ENCODE measurements around the gene TOMM34.
A peak's percentile ranks its signal among the peaks of the same experiment; 100 is the strongest.

TOMM34 gene

DNA sequence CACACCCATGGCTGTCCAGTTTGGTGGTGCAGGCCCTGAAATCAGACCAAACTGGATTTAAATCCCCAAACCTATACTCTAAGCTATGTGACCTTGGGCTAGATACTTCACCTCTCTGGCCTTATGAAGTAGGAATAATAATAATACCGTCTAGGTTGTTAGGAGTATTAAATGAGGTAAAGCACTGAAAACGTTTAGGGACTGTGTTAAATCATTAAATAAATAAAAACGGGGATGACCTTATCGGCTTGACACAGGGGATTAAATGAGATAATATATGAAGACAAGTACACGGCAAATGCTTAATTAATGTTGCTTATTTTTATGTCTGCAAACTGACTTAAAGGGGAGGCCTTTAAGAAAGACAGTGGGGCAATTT is 5.4 kb upstream of the TOMM34 start:
- no peak for DNase-seq
- intact Hi-C loops (cut with DNase I) = no loop called here

DNA sequence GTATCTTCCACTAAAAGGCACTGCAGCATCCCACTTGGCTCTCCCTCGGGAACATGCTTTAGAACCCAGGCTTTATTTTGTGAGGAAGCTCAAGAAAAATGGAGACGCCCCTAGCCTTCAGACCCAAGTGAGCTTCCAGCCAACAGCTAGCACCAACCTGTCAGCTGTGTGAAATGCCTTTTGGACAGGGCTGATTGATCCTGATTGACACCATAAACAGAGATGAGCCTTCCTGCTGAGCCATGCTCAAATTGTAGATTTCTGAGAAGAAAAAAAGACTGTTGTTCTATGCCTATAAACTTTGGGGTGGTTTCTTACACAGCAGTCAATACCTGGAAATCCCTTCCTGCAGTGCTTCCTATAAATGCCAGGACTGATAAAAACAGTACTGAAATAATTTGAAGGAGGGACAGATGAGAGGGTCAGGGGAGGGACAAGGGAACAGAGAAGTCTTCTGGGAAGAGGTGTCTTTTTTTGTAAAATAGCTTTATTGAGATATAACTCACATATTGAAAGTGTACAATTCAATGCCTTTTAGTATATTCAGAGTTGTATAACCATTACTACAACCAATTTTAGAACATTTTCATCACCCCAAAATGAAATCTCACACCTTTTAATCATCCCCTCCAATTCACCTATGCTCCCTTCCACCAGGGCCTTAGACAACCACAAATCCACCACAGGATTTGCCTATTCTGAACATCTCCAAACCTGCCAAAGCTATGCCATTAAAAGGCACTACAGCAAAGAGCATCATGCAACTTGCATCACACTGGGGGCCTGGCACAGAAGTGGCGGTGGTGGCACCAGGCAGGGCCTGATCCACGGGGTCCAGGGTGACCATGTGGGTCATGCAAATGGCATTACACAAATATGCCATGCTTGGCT is 3.4 kb upstream of the TOMM34 start:
- no peak for DNase-seq
- intact Hi-C loops (cut with DNase I) = loop anchor here (5.0 kb wide), 1 partner anchor 76 kb away; the partner anchor contains the start of gene YWHAB

DNA sequence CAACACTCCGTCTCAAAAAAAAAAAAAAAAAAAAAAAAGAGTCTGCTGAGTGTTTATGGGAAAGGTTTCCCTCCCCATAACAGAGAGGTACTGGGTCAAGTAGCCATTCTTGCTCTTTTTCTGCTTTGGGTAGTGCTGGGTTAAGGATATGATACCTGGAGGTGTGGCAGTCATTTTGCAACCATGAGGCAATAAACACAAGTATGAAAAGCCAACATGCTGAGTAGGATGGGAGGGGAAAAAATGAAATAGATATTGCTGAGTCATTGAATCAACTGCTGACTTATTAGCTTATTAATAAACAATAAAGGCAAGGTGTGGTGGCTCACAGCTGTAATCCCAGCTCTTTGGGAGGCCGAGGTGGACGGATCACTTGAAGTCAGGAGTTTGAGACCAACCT is 2.3 kb upstream of the TOMM34 start:
- intact Hi-C loops (cut with DNase I) = loop anchor here (5.0 kb wide), 1 partner anchor 75 kb away; the partner anchor contains the start of gene YWHAB
- DNase-seq = no peak

DNA sequence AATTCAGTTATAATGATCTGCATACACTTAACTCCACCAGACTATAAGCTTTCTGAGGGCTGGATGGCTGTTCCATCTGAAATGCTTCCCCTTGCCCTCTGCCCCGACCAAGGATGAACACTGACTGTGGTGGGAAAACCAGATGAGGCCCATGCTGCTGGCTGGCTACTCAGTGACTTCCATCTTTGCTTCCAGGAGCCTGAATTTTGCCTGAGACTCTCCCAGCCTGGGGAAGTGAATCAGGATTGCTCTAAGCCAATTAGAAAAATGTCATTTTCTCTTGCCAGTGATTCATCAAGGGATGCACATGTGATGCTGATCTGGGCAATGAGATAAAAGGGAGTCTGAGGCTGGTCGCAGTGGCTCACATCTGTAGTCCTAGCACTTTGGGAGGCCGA is 1.7 kb upstream of the TOMM34 start:
- intact Hi-C loops (cut with DNase I) = loop anchor here (5.0 kb wide), 1 partner anchor 75 kb away; the partner anchor contains the start of gene YWHAB
- no peak for DNase-seq

DNA sequence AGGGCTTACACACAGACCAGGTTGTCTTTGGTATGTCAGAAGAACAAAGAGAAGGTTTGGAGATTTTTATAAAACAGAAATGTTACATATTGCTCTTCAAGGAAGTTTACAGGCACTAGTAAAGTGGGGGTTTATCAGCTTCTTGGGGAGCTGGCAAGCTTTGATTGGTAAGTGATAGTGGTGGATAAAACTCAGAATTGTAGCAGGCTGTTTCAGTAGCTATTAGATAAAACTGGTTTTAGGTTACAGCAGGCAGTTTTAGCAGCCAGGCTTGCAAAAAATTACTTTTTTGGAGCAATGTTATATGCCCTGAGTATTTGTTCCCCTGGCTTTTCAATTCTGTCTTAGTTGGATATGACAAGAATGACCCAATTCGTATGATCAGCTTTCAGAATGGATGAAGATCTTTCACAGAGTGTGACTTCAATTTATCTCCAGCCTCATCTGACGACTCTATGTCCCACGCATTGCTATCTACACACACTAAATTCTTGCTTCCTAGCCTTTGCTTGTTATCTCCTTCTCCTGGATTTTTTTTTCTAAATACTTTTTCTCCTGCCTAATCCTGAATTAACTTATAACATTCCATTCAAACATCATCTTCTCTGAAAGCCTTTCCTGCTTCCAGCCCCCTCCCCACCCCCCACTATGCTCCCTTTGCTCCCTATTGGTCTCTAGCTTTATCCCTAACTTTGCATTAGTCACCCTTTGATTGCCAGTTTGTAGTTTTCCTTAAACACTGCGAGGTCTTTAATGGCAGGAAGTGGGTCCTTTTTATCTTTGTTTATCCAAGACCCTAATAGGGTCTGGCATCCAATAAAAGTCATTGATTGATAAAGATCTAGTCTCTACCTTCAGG is 1.0 kb upstream of the TOMM34 start:
- DNase-seq = no peak
- intact Hi-C loops (cut with DNase I) = loop anchor here (5.0 kb wide), 1 partner anchor 74 kb away; the partner anchor contains the start of gene YWHAB

DNA sequence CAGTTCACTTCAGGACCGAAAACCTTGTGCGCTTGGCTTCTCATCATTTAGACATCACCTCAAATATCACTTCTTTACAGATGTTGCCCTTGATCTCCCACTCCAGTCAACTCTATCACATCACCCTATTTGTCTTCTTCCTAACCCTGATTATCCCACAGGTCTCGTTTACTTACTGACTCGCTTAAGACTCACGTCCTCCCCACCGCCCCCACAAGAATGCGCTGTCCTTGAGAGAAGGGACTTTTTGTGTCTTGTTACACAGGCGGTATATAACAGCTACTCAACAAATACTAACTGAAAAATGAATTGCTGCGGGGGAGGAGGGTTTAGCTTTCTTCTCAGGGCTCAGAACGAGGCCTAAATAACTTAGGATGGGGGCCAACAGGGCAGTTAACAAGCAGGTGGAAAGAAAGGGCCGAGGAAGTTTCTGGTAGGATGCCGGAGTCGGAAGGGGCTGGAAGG is 527 bp downstream of the TOMM34 start:
- DNase-seq = peak in 8 of 42 donors; percentile 18 to 54 (median 32)
- intact Hi-C loops (cut with DNase I) = loop anchor here (5.0 kb wide), 2 partner anchors 57 to 72 kb away; partner anchors contain the start of gene YWHAB

DNA sequence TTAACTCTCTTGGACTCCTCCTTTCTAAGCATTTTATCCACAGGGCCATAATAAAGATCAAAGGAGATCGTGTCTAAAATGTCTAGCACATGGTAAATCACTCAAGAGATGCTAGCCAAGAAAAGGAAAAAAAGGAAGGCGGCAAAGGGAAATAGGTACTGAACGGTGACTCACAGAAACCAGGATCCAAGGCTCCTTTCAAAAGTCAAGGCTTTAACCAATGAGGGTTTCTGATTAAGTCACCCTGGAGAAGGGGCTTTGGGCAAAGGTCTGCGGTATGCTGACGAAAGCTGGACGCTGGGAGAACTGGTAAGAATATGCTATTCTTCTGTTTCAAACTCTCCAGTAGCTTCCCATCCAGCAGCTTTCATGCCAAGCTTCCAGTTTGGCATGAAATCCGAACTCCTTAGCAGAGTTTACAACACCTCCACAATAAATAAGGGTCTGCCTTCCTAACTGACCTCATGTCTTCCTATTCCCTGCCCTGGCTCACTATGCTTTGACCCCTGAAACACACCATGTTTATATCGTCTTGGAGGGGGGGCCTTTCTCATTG is 1.0 kb downstream of the TOMM34 start:
- intact Hi-C loops (cut with DNase I) = loop anchor here (5.0 kb wide), 1 partner anchor 57 kb away; no protein-coding TSS in a partner anchor
- no peak for DNase-seq

DNA sequence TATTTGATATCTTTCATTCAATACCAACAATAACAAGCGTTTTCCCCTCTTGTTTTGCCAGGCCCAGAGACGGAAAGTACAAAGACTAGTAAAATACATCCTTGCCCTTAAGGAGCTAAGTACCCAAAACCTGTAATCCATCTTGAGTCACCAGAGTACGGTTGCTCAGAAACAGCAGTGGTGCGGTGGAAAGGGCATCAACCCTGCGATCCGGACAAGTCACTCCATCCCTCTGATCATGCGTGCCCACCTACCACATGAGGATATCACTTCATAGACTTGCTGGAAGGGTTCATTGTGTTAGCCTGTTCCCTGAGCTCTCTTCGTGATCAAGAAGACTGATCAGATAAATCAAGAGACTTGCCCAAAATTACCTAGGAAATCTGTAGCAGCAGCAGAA is 1.9 kb downstream of the TOMM34 start:
- intact Hi-C loops (cut with DNase I) = loop anchor here (5.0 kb wide), 1 partner anchor 56 kb away; no protein-coding TSS in a partner anchor
- no peak for DNase-seq

DNA sequence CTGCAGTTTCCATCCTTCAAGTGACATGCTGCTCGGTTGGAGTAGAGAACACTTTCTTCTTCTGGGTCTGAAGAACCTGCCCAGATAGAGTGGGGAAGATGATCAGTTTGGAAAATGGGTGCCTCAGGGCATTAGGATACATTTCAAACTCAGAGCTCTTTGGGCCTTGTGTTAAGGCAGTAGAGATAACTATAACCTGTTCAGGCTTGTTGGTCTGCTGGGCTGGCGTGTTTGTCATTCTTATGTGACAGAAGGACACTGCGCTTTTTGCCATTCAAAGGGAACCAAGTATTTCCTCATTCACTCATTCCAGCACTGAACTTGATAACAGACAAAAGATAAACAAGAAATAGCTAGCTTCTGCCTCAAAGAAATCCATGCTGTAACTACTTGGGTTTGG is 3.8 kb downstream of the TOMM34 start:
- DNase-seq = no peak
- intact Hi-C loops (cut with DNase I) = loop anchor here (5.0 kb wide), 1 partner anchor 54 kb away; no protein-coding TSS in a partner anchor

DNA sequence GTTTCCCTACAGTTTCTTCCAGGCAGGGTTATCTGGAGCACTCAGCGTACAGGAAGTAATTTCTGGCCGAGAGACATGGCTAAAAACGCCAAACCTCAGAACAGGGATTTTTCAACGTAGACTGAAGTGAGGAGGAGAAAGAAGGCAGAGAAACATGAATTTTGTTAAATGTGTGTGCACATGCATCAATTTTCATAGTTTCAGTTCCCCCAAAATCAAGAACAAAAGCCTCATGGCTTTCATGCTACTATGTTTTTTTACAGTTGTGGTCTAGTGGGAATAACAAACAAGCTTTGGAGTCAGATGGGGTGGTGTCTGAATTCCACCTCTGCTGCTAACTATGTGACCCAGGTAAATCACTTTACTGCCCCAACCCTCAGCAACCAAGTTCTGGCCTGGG is 4.9 kb downstream of the TOMM34 start:
- no peak for DNase-seq
- intact Hi-C loops (cut with DNase I) = loop anchor here (5.0 kb wide), 1 partner anchor 53 kb away; no protein-coding TSS in a partner anchor

DNA sequence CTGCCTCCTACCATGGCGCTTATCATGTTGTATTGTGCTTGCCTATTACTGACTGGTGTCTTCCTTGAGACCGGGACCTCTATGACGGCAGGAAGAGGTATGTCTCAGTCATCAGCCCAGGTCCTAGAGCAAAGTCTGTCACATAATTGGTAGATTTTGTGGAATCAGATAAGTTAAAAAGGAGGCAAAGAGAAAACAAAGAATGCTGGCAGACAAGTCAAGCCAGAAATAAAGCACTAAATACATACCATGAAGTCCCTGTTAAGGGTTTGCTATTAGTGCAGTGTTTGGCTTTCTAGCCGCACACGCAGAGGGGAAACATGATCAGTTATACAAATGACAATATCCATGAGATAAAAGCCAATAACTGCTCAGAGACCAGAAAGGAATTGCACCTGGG is 6.0 kb downstream of the TOMM34 start:
- no peak for DNase-seq
- intact Hi-C loops (cut with DNase I) = no loop called here

DNA sequence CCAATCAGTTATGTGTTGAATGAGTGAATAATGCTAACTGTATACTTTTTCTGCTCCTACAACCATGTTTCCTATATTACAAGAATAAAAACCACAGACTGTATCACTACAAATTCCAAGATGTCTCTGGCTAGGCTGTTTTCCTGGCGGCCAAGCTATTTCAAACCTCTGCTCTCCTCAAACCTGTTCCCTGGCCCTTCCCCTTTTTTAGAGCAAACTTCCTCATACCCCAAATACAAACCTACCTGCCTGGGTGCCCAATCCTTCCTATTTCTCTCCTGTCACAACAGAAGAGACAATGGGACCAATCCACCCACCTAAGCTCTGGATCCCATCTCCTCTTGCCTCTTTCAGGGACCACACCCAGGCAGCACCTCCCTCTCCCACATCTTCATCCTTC is 7.5 kb downstream of the TOMM34 start:
- no peak for DNase-seq
- intact Hi-C loops (cut with DNase I) = no loop called here

DNA sequence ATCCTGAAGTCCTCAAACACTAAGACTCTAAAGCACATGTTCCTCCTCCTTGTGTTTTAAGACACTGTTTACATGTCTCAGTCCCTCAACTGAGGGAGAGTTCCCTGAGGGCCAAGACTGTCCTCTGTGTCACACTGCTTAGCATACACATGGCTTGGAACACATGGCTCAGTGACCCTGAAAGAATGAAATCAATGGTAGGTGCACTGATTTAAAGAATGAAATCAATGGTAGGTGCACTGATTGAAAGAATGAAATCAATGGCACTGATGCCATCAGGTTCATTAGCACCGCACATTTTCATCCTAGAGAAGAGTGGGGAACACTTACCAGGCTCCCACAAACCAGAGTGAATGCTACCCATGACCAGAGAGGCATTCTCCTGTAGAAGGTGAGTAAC is 9.8 kb downstream of the TOMM34 start:
- intact Hi-C loops (cut with DNase I) = no loop called here

DNA sequence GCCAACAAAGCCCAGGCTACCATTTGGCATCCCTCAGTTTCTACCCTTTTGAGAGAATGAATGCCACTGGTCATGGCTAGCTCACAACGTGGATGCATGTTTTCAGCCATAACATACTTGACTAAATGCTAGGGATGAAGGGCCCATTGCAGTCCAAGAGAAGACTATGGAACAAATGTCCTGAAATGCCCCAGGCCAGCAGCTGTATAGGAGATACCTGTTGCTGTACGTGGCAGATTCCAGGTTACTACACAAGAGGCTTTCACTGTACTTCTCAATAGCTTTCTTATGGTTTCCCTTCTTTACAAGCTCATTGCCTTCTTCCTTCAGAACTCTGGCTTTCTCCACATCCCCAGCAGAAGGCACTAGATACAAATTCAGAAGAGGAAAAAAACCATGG is 11.7 kb downstream of the TOMM34 start:
- intact Hi-C loops (cut with DNase I) = no loop called here
- no peak for DNase-seq

More for the DNA sequence above, 9.8 kb downstream of the TOMM34 start:
- no peak for DNase-seq

DNA sequence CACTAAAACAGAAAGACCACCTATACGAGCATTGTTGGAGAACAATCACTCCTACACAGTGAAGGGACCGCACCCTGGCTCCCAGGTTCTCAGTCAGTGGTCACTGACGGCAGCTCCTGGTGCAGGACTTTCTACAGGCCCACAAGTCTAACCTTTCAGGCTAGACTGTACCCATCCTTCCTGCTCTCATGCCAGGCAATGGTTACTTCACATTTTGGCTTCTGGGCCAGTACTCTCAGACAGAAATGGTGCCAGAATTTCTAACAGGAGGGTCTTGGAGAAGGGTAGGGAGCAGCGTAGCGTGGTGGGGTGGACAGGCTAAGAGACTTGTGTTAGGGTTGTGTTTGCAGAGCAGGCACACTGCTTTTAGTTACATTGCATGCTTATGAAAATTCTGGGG is 12.1 kb downstream of the TOMM34 start:
- intact Hi-C loops (cut with DNase I) = no loop called here
- DNase-seq = no peak

DNA sequence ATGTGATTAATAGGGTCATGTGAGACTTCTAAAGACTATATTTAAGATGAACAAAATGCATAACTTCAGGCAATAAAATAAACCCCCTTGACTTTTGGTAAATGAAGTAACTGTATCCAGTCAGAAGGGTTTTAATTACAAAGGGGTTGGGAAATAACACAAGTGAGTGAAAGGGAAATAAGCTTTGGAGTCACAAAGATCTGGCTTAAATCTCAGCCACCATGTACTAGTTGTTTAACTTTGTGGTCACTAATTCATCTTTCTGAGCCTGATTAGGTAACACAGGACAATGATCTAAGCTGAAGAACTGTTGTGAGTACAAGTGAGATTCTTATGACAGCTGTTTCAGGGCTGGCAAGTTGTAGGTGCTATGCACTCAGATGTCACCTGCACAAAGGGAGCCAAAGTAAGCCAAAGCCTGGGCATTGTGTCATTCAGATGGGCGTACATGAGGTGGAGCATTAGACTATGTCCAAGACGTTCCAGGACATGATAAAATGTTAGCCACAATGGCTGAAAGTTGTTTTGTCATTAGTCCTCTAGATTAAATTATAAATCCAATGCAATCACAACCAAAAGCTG is 13.8 kb downstream of the TOMM34 start:
- DNase-seq = no peak
- intact Hi-C loops (cut with DNase I) = no loop called here

DNA sequence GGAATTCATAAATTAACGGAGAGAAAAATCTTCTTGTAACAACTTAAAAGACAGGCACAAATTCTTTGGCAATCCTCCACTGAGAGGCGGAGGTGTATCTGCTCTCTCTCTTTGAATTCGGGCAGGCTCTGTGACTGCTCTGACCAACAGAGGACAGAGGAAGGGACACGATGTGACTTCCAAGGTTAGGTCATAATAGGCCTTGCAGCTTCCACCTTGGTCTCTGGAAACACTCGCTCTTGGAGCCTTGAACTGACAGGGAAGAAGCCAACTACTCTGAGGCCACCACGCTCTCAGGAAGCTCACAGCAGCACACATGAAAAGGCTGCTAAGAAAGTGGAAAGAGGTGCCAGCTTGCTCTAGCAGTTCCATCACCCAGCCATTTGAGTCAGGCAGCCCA is 14.9 kb downstream of the TOMM34 start:
- DNase-seq = no peak
- intact Hi-C loops (cut with DNase I) = no loop called here

DNA sequence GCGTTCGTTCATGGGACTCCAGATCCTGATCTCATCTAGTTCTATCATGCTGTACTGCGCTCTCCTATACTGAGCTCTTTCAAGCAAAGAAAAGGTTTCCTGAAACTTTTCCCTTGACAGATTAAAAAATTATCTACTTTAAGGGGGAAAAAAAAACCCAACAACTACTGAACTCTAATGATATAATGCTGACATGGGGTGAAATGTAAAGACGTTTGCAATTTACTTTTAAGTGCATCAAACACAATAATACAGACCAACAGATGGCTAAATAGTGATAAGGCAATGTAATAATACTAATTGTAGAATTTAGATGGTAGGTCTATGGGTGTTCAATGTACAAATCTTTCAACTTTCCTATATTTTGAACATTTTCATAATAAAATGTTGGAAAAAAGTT is 16.4 kb downstream of the TOMM34 start:
- intact Hi-C loops (cut with DNase I) = no loop called here
- no peak for DNase-seq

Data from head of caudate nucleus (tissue), 42 donors.